Activated B cell treated with CpG ODN at 0.5 μM for 24 hours (primary cell): ENCODE results near the gene ESRP2. TPM values are rescaled to one million over a fixed set of nuclear protein-coding genes. Genes with fewer than 3 reads are reported as not detected.

Experiments
- ATAC-seq: fragments of 200-7000 bp; cut with Tn5 transposase; one replicate; pipeline ENCODE4 v1.10.0; 2021; ENCODE audit warnings: low read depth, mild to moderate bottlenecking, moderate library complexity
- CTCF ChIA-PET: fragments of 350-600 bp; sonication (Branson Sonifier 250); formaldehyde crosslinking; loops from one replicate; lab custom pipeline; 2021; ENCODE audit warnings: antibody characterized with exemption; lab: Charles Lee
- POLR2A ChIA-PET: fragments of 350-600 bp; sonication (Branson Sonifier 250); formaldehyde crosslinking; loops from one replicate; lab custom pipeline; 2021; ENCODE audit warnings: antibody characterized with exemption; lab: Charles Lee
- DNase-seq: peaks from one replicate; pipeline ENCODE4 v3.0.0; 2022
- H3K27ac Mint-ChIP-seq: one replicate; pipeline ENCODE4 v1.8.0; 2020; ENCODE audit warnings: mixed read lengths
- H3K27me3 Mint-ChIP-seq: one replicate; pipeline ENCODE4 v1.8.0; 2021; ENCODE audit warnings: mixed read lengths
- H3K36me3 Mint-ChIP-seq: one replicate; pipeline ENCODE4 v1.8.0; 2021; ENCODE audit warnings: low read depth, mixed read lengths
- H3K4me1 Mint-ChIP-seq: one replicate; pipeline ENCODE4 v1.8.0; 2021; ENCODE audit warnings: mixed read lengths
- H3K4me3 Mint-ChIP-seq: one replicate; pipeline ENCODE4 v1.8.0; 2020; ENCODE audit warnings: mild to moderate bottlenecking, mixed read lengths
- H3K9me3 Mint-ChIP-seq: one replicate; pipeline ENCODE4 v1.8.0; 2020; ENCODE audit warnings: mixed read lengths
- intact Hi-C: fragments of 100-400 bp; cut with micrococcal nuclease; formaldehyde crosslinking; loops from one replicate; pipeline ENCODE4 v1.15.1; 2024
- total RNA-seq: library from RNA; stranded (reverse); gene quantifications from 2 replicates; pipeline ENCODE4 v1.2.3, GENCODE V29; 2022
- TF ChIP-seq, protein P1 (sequence below): fragments of 200-600 bp; IDR thresholded peaks from one replicate; pipeline ENCODE4 v1.8.0; 2022; ENCODE audit warnings: antibody characterized with exemption, mild to moderate bottlenecking

ESRP2 gene
- total RNA-seq, 1 donor from 2014 or later, result 0.40 TPM

- no peaks in the 10 kb centered on the region for H3K27me3 Mint-ChIP-seq
- peaks cover 14% of the 10 kb centered on the region for H3K36me3 Mint-ChIP-seq
- peaks cover 48% of the 10 kb centered on the region for H3K4me1 Mint-ChIP-seq
- CTCF ChIA-PET, result no interaction called here
- POLR2A ChIA-PET, result no interaction called here
- H3K27ac Mint-ChIP-seq, result no peak overlapping the region
- TF ChIP-seq, protein P1, sequence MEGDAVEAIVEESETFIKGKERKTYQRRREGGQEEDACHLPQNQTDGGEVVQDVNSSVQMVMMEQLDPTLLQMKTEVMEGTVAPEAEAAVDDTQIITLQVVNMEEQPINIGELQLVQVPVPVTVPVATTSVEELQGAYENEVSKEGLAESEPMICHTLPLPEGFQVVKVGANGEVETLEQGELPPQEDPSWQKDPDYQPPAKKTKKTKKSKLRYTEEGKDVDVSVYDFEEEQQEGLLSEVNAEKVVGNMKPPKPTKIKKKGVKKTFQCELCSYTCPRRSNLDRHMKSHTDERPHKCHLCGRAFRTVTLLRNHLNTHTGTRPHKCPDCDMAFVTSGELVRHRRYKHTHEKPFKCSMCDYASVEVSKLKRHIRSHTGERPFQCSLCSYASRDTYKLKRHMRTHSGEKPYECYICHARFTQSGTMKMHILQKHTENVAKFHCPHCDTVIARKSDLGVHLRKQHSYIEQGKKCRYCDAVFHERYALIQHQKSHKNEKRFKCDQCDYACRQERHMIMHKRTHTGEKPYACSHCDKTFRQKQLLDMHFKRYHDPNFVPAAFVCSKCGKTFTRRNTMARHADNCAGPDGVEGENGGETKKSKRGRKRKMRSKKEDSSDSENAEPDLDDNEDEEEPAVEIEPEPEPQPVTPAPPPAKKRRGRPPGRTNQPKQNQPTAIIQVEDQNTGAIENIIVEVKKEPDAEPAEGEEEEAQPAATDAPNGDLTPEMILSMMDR, result no peak
- ATAC-seq (no peak), DNase-seq (no peak)
- H3K9me3 Mint-ChIP-seq, result no peaks in the 10 kb centered on the region
- no peak overlapping the region for H3K4me3 Mint-ChIP-seq
- intact Hi-C loops, result loop anchor here (5.0 to 10.0 kb wide), 2 partner anchors 197 to 275 kb away; partner anchors contain the start of gene SMPD3
Measured at GRCh38 chr16:68247400-68247799, 11.5 kb upstream of the ESRP2 start.

- intact Hi-C loops, result loop anchor here (5.0 to 10.0 kb wide), 2 partner anchors 198 to 276 kb away; partner anchors contain the start of gene SMPD3
- H3K27me3 Mint-ChIP-seq, result no peaks in the 10 kb centered on the region
Measured at GRCh38 chr16:68246666-68247065, 10.7 kb upstream of the ESRP2 start.

DNA sequence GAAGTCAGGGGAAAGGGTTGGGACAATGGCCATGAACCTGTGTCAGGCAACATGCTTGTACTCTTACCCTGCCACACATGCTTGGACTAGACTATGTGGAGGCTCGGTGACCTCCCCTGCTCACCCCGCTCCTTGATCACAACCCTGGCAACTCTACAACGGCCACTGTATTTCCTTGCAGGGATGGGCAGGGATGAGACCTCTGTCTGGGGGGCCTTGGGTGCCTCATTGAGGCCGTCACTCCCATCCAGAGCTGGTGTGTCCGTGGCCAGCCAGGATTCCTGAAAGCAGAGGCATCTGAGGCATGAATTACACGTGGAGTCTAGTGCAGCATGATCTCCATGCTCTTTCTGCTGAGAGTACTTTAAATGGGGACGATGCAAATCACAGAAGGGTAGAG is 10.2 kb upstream of the ESRP2 start:
- DNase-seq (no peak), ATAC-seq (no peak)
- CTCF ChIA-PET, result interaction anchor here (1.2 to 1.4 kb wide), 3 partner anchors 15 to 82 kb away, joined by 3 to 7 read pairs (median 4); partner anchors contain the start of gene SLC7A6
- peaks cover 11% of the 10 kb centered on the region for H3K36me3 Mint-ChIP-seq
- H3K27me3 Mint-ChIP-seq, result no peaks in the 10 kb centered on the region
- POLR2A ChIA-PET, result interaction anchor here (1.2 to 2.1 kb wide), 4 partner anchors 9 to 39 kb away, joined by 4 to 13 read pairs (median 9); partner anchors contain the start of gene ESRP2
- H3K4me1 Mint-ChIP-seq, result peaks cover 36% of the 10 kb centered on the region
- H3K9me3 Mint-ChIP-seq, result no peaks in the 10 kb centered on the region
- H3K27ac Mint-ChIP-seq, result peak overlapping the region; percentile 50
- intact Hi-C loops, result loop anchor here (5.0 to 10.0 kb wide), 2 partner anchors 199 to 276 kb away; partner anchors contain the start of gene SMPD3
- peak overlapping the region; percentile 98 for H3K4me3 Mint-ChIP-seq
- TF ChIP-seq, protein P1, result no peak

More at GRCh38 chr16:68246666-68247065, 10.7 kb upstream of the ESRP2 start:
- TF ChIP-seq, protein P1, result no peak
- H3K27ac Mint-ChIP-seq, result no peak overlapping the region
- DNase-seq, result no peak
- ChIA-PET CTCF (interaction anchor here (1.2 to 1.4 kb wide), 2 partner anchors 15 to 18 kb away, joined by 3 to 7 read pairs; partner anchors contain the start of gene SLC7A6), POLR2A (no interaction called here)
- H3K9me3 Mint-ChIP-seq, result no peaks in the 10 kb centered on the region
- H3K4me3 Mint-ChIP-seq, result peak overlapping the region; percentile 98
- H3K36me3 Mint-ChIP-seq, result peaks cover 11% of the 10 kb centered on the region
- ATAC-seq, result no peak
- peaks cover 41% of the 10 kb centered on the region for H3K4me1 Mint-ChIP-seq

GRCh38 chr16:68244903-68245853 is 9.3 kb upstream of the ESRP2 start, which contains the start of gene PLA2G15:
PLA2G15 (plus strand) TSS chr16:68245373; CDS start chr16:68245427, 54 bp downstream.
- no peaks in the 10 kb centered on the region for H3K27me3 Mint-ChIP-seq
- H3K4me1 Mint-ChIP-seq, result peaks cover 32% of the 10 kb centered on the region
- H3K9me3 Mint-ChIP-seq, result no peaks in the 10 kb centered on the region
- peak within 1 kb of the TSS; percentile 98 for H3K4me3 Mint-ChIP-seq
- TF ChIP-seq, protein P1, result no peak
- intact Hi-C loops, result loop anchor here (1.0 to 10.0 kb wide), 6 partner anchors 8 to 277 kb away; partner anchors contain the start of genes PRMT7, SLC7A6, SLC7A6OS and SMPD3
- DNase-seq, result peak; percentile 96
- H3K36me3 Mint-ChIP-seq, result peaks cover 7% of the 10 kb centered on the region
- ChIA-PET CTCF (interaction anchor here (0.7 to 2.9 kb wide), 7 partner anchors 8 to 764 kb away, joined by 3 to 11 read pairs (median 3); partner anchors contain the start of genes ATP6V0D1 and SLC7A6), POLR2A (interaction anchor here (0.5 to 2.1 kb wide), 11 partner anchors 9 to 765 kb away, joined by 3 to 13 read pairs (median 4); partner anchors contain the start of genes ESRP2, PRMT7, SLC7A6 and SLC7A6OS)
- ATAC-seq, result peak; percentile 99
- peak within 1 kb of the TSS; percentile 85 for H3K27ac Mint-ChIP-seq
